ENCODE results near the gene GRWD1. TPM values are rescaled to one million over a fixed set of nuclear protein-coding genes. Genes with fewer than 3 reads are reported as not detected.

Gene GRWD1
- total and polyA plus RNA-seq, 2 of the 8 experiments (the other 6 are each of a cell fraction or from before 2014, with no cell fraction given), result 36.9 to 61.9 TPM

- TF ChIP-seq RBBP5 (IDR thresholded peaks at IDR 0.05; ENCODE audit: borderline replicate concordance, low read depth, low read length) (no peak), CREB1 (IDR thresholded peaks at IDR 0.05) (no peak), CHD1 (IDR thresholded peaks at IDR 0.05; ENCODE audit: low read depth, low read length) (no peak), TEAD4 (IDR thresholded peaks at IDR 0.05; ENCODE audit: low read depth, low read length) (no peak)
Observed at GRCh38 chr19:48405850-48406249, 39.9 kb upstream of the GRWD1 start (continued).
